HG02798 (cell line): ENCODE data around the gene ATP8A1.
A peak's percentile ranks its signal among the peaks of the same experiment; 100 is the strongest.
"Not testable (repeated sequence)": the region's sequence is repeated elsewhere in the genome, so short reads cannot be mapped to it uniquely, and the experiment has no call there.

Experiments
- ATAC-seq: cut with Tn5 transposase; IDR thresholded peaks from one replicate; pipeline ENCODE4 v1.9.1; 2021; ENCODE audit warnings: mild to moderate bottlenecking; ENCODE audit not compliant: unreplicated experiment, poor library complexity

Gene ATP8A1

DNA sequence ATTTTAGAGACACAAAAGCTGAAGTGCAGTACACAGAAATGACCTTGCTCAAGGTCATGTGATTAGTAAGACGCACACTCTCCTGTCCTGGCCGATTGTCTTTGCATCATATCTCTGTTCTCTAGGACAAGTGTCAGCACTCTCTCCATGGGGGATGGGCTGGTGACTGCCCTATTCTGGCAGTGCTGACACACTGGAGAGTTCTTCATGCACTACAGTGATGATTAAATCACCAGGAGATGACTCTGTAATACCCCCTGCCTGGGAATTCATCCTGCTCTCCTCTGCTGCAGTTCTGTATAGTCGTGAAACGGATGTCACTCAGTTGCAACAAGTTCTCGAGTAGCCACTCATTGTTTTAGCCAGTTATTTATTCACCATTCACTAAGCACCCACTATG, 264.9 kb downstream of the ATP8A1 start:
- ATAC-seq = no peak

DNA sequence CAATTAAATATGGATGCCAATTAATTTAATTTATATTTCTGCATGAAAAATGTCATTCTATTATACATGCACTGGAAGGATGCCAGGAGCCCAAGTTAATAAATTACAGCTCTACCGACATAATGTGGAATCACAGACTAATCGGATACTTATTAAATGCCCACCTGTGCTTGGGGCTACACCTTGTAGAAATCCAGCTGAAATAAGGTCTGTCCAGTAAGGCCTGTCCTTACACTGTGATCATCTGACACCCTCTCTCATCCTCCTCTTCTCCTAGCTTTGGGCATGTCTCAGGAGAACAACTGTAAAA, 265.6 kb downstream of the ATP8A1 start:
- ATAC-seq = no peak

DNA sequence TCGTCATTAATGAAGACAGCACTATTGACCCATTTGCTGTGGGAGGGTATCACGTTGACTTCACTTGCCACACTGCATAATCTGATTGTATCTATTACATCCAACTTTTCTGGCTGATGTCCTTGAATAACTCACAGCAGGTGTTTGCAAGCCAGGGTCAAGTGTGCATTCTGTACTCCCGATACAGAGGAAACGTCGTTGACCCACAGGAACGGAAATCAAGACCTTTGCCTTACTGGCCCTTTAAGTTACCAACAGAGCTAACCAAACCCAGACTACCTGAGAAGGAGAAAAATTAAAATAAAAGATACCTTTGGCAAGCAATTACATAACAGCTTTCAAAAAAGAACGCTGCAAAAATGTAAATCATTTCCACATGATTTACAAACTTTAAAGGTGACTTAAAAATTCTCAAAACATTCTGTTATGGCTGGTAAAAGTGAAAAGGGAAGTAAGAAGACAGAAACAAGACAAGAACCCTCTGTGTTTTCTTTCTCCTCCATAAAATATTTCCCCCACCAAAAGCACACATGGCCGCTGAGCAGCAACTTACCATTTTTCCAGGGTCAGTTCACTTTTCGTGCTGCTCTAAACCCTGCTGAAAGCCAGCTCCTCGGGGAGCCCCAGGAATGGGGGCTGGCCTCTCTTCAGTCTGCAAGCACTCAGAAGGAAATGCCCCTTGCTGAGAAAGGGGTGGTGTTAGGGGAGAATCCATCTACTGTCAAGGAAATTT, 266.1 kb downstream of the ATP8A1 start:
- ATAC-seq = no peak

DNA sequence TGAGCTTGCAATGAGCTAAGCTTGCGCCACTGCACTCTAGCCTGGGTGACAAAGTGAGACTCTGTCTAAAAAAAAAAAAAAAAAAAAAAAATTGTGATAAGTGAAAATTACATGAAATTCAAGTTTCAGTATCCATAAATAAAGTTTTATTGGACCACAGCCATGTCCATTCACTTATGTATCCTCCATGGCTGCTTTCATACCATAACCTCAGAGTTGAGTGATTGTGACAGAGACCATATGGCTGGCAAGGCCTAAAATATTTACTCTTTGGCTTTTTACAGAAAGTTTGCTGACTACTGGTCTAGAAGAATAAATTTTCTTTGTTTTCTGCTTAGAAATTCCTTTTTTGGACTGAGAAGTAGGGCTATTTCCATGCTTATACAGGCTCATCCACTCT, 271.4 kb downstream of the ATP8A1 start:
- ATAC-seq = no peak

DNA sequence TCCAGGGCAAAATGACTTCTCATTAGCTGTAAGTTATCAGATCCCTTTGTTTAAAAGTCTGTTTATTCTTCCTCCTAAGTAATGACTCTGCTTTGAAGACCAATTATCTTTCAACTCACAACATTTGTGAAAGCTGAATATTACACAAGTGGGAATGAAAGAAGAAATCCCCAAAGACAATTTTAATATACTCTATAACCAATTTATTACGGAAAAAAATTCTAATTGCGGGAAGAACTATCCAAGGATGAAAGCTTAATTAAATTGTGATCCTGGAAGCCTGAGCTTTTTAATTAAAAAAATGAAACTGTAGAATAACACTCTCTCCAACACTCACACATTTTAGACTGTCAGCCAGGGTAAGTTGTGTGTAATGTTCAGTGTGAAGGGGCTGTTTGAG, 275.2 kb downstream of the ATP8A1 start:
- no peak for ATAC-seq

DNA sequence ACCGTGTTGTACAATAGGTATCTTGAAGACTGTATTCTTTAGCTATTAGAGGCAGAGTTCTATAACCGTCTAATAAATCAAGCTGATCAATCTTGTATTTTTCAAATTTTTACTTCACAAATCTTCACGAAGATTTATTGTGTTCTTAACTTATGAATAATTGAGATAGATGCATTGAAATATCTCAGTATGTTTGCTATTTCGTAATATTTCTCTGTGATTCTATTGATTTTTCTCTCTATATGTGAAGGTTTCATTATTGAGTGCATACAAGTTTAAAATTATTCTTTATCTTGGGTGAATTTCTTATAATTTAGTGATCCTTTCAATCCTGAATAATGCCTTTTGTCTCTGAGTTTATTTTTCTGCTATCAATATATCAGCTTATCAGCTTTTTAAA, 279.4 kb downstream of the ATP8A1 start:
- ATAC-seq = no peak

DNA sequence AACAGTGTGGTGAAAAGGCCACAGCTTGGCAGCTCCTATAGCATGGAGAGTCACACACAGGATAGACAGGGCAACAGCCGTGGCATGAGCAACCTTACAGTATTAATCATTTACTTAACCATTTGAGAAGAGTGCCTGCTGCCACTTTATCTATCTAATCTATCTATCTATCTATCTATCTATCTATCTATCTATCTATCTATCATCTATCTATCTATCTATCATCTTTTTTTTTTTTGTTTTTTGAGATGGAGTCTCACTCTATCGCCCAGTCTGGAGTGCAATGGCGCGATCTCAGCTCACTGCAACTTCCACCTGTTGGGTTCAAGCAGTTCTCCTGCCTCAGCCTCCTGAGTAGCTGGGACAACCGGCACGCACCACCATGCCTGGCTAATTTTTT, 284.6 kb downstream of the ATP8A1 start:
- not testable (repeated sequence) for ATAC-seq

DNA sequence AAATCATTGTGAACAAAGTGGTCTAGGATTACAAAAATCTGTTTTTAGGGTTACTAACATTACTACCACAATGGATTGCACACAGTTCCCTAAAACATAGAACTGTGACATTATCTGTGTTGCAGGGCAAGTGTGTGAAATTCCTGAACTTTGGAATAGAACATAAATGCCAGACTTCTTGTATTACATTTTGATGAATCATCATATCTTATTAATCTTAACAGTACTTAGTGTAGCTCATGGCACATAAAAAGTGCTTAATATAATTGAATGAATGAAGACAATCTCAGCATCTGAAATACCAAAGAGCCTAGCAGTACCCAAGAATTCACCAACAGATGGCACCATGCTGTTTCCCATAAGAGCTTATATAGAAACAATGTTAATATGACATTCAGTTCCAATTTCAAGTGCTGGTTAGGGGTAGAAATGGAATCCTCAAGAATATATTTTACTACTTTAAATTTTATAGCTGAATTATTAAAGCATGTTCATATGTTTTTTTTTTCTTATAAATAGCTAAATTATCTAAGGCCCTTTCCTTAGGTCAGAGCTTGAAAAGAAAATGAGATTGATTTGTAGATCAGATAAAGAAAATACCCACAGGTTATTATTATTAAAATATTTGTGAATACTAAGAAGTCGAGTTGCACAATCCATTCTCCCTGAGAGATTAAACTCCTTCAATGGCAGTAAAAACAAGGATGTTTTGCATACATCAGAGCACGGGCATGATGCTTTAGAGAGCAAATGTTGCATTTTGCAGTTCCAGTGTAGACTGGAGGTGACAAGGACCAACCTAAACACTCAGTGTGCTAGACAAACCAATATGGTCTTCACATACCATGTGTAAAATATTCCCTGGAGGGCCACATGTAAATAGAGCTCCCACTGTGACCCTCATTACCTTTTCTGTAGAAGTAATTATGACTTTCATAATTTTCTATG, 285.3 kb downstream of the ATP8A1 start:
- peak; percentile 69 for ATAC-seq

DNA sequence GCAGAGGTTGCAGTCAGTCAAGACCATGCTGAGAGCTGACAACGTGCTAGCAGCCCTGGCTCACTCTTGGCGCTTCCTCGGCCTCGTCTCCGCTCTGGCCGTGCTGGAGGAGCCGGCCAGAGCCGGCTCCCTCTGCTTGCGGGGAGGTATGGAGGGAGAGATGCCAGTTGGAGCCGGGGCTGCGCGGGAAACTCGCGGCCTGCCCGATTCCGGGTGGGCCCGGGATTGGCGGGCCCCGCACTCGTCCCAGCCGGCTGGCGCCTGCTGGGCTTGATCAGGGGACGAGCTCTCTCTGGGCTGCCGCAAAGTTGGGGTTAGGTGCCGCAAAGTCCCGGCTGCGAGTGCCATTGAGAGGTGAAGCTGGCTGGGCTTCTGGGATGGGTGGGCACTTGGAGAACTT, 287.4 kb downstream of the ATP8A1 start:
- ATAC-seq = no peak

DNA sequence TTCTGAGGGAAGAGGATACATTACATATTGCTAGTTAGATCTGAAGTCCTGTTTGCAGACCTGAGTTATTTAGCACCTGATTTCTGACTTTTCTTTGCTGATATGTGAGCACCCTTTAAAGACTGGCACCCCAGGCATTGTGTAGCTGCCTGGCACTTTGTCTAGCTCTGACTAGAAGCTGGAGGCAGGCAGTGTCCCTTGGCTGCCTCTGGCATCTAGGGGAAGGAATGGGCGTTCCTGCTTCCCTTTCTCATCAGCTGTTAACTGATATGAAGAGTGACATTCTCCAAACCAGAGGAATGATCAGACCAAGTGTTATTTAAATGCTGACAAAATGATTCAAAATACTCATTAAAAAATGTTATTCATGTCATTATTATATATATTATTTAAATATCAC, 289.9 kb downstream of the ATP8A1 start:
- no peak for ATAC-seq

DNA sequence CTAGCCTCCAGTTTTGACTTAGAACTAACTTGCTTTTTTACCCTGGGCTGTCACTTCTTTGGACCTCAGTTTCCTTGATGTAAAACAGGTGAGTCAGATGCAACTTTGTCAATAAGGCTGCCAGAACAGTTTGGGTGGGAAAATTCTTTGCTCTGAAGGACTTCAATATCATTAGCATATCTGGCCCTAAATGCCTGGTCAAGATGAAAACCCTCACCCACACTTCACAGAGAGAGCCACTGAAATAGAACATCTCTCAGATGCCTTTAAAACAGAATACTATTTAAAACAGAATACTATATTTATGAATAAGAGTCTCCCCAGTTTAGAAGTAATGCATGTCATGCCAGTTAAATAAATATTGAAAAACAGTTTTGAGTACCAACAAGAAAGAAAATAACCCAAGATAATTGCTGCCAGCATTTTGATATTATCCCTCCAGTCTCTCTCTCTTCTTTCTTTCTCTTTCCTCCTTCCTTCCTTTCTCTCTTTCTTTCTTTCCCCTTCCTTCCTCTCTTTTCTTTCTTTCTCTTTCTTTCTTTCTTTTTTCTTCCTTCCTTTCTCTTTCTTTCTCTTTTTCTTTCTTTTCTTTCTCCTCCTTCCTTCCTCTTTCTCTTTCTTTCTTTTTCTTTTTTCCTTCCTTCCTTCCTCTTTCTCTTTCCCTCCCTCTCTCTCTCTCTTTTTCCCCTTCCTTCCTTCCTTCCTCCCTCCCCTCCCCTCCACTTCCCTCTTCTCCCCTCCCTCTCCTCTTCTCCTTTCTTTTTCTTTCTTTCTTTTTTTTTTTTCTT, 292.4 kb downstream of the ATP8A1 start:
- no peak for ATAC-seq

DNA sequence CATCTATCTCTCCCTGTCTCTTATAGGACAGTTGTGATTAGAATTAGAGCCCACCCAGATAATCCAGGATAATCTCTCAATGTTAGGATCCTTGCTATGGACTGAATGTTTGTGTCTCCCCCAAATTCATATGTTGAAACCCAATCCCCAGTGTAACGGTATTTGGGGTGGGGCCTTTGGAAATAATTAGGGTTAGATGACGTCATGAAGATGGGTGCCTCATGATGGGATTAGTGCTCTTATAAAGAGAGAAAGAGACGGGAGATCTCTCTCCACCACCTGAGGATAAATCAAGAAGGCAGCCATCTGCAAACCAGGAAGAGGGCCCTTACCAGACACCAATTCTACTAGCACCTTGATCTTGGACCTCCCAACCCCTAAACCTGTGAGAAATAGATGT, 293.3 kb downstream of the ATP8A1 start:
- ATAC-seq = no peak

DNA sequence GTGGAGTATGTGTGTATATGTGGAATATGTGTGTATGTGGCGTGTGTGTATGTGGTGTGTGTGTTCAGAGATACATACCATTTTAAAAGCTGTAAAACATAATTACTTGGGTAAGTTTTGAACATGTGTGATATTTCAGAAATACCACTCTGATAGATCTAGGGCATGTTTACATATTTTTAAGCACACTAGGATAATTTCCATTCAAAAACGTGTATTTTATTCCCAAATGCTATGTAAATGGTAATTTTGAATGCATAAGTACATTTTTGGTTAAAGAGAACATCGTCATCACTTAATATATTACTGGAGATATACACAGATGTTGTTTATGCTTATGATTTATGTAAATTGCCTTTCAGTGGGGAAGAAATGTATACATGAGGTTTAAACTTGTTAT, 294.3 kb downstream of the ATP8A1 start:
- no peak for ATAC-seq

DNA sequence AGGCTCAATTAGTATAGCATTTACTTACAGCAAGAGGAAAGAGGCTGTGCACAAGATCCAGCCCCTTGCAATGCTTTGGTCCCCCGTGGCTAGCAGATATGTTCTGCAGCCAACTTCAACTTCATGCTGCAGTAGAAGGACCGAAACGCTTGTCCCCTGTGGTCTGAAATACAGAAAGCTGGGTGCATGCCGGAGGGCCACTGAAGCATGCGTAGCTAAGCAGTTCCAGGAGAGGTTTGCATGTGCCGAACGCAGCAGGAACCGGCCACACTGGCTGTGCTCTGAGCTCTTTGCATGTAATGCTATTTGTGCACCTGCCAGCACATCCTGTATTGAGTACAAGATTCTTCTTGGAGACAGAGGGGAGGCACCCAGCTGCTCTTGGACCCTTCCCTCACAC, 295.4 kb downstream of the ATP8A1 start:
- ATAC-seq = no peak

DNA sequence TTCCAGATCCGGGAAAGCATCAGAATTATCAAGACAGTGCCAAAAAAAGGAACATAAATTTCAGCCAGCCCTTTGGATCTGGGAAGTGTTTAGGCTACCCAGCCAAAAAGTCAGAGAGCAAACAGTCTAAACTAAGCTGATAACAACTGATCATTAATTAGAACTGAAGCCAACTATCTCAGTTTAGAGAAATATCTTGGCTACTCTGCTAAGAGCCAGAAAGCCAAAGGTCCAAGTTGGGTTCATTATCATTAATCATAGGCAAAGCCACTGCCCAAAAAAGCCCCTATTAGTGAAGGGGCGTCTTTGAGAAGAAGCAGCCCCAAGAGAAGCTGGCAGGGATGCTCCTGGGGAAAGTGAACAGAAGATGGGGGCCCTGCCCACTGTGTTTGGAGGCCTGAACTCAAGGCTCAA, 296.6 kb downstream of the ATP8A1 start:
- ATAC-seq = no peak

DNA sequence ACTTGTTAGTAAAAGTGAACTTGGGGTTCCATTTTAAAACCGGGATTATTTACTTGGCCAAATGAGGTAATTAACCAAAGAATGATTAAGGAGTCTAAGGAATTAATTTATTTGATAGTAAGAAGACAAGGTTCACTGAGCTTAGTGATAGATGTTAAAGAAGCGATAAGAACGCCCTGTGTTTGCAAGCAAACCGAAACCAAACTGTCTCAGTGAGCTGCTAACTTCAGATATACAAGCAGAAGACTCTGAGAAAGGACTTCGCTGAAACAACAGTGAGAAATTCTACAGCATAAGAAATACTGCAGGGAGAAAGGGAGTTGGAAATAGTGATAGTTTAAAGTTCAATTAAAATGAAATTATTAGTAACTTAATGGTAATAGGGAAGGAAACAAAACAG, 297.2 kb downstream of the ATP8A1 start:
- ATAC-seq = no peak
